ENCODE data around the gene ZNF224. TPM values are rescaled to one million over a fixed set of nuclear protein-coding genes. Genes with fewer than 3 reads are reported as not detected.

The ZNF224 gene
- total RNA-seq, 1 donor from 2014 or later: 5.8 TPM

- no peak for DNase-seq (ENCODE audit: low read depth)
- no peak for TF ChIP-seq CTCF (conservative IDR thresholded peaks at IDR 0.05; ENCODE audit: low read depth, low read length)
Measured at GRCh38 chr19:44131955-44132354, 37.8 kb downstream of the ZNF224 start.

GRCh38 chr19:44141191-44142058 lies 47.3 kb downstream of the ZNF224 start, which contains the start of gene ZNF234:
ZNF234 (plus strand) TSS chr19:44141554; CDS start chr19:44144633, 3,079 bp downstream.
- peak; percentile 18 for DNase-seq (ENCODE audit: low read depth)
- no peak for TF ChIP-seq CTCF (conservative IDR thresholded peaks at IDR 0.05; ENCODE audit: low read depth, low read length)
- H3K4me3 ChIP-seq (ENCODE audit: low read depth, low read length): peak within 1 kb of the TSS; percentile 85

More at GRCh38 chr19:44131955-44132354, 37.8 kb downstream of the ZNF224 start:
- no peak overlapping the region for H3K4me3 ChIP-seq (ENCODE audit: low read depth, low read length)

GRCh38 chr19:44142059-44142433 lies 47.9 kb downstream of the ZNF224 start:
- no peak for TF ChIP-seq CTCF (conservative IDR thresholded peaks at IDR 0.05; ENCODE audit: low read depth, low read length)
- DNase-seq (ENCODE audit: low read depth): no peak
- H3K4me3 ChIP-seq (ENCODE audit: low read depth, low read length): peak overlapping the region; percentile 85

DNA sequence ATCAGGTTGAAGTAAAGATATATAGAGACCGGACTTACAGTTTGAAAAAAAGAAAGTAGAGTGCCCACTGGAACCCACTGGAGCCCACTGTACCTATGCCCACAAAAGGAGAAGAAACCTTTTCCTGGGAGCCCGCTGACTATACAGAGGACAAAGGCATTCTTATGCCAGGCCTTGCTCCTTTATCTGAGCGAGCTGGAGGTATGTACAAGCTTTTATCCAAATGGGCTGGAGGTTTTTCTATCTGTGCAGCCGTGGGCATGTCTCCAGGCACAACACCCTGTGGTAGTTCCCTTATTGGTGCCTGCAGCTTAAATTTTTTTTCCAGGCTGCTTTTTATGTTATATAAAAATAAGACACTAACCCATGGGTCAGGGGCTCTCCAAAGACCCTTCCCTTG lies 55.6 kb downstream of the ZNF224 start:
- TF ChIP-seq CTCF (conservative IDR thresholded peaks at IDR 0.05; ENCODE audit: low read depth, low read length): no peak
- DNase-seq (ENCODE audit: low read depth): no peak
- H3K4me3 ChIP-seq (ENCODE audit: low read depth, low read length): no peak overlapping the region

GRCh38 chr19:44151491-44151890 lies 57.3 kb downstream of the ZNF224 start:
- DNase-seq (ENCODE audit: low read depth): no peak
- no peak overlapping the region for H3K4me3 ChIP-seq (ENCODE audit: low read depth, low read length)
- TF ChIP-seq CTCF (conservative IDR thresholded peaks at IDR 0.05; ENCODE audit: low read depth, low read length): no peak

- no peak for TF ChIP-seq CTCF (conservative IDR thresholded peaks at IDR 0.05; ENCODE audit: low read depth, low read length)
- H3K4me3 ChIP-seq (ENCODE audit: low read depth, low read length): no peak overlapping the region
- DNase-seq (ENCODE audit: low read depth): no peak
Measured at GRCh38 chr19:44156475-44156874, 62.3 kb downstream of the ZNF224 start.

Other genes with a start within 250 kb of the ZNF224 start
- gene ZNF404, start 210.4 kb upstream of the ZNF224 start, total RNA-seq: 1.2 and 1.5 TPM in 2 replicates
- gene ZNF45, start 159.1 kb upstream of the ZNF224 start, total RNA-seq: 3.3 and 4.8 TPM in 2 replicates
- gene ZNF221, start 143.1 kb upstream of the ZNF224 start, total RNA-seq: 2.5 and 5.6 TPM in 2 replicates
- 2.8 and 4.3 TPM in 2 replicates for gene ZNF155, start 110.2 kb upstream of the ZNF224 start, total RNA-seq
- 1.7 TPM in 2 replicates for gene ZNF230, start 91.4 kb upstream of the ZNF224 start, total RNA-seq
- gene ZNF222, start 69.0 kb upstream of the ZNF224 start, total RNA-seq: 2.7 and 3.7 TPM in 2 replicates
- gene ZNF223, start 42.3 kb upstream of the ZNF224 start, total RNA-seq: 3.3 TPM in 2 replicates
- 0.81 and 1.3 TPM in 2 replicates for gene ZNF284, start 22.2 kb upstream of the ZNF224 start, total RNA-seq
- gene ZNF225, start 19.0 kb downstream of the ZNF224 start, total RNA-seq: 0.63 and 2.6 TPM in 2 replicates
- gene ZNF234, start 47.2 kb downstream of the ZNF224 start, total RNA-seq: 2.3 and 2.9 TPM in 2 replicates
- 9.0 and 12.2 TPM in 2 replicates for gene ZNF226, start 70.7 kb downstream of the ZNF224 start, total RNA-seq
- 2.9 and 4.7 TPM in 2 replicates for gene ZNF227, start 118.2 kb downstream of the ZNF224 start, total RNA-seq
- 0.14 TPM in 1 of 2 replicates, not detected in the other for gene ZNF233, start 165.5 kb downstream of the ZNF224 start, total RNA-seq
- gene ZNF235, start 210.7 kb downstream of the ZNF224 start, total RNA-seq: 0.65 and 3.2 TPM in 2 replicates

Data from epithelial cell of proximal tubule (primary cell).